Activated CD4-positive, alpha-beta T cell treated with anti-CD3 and anti-CD28 coated beads, Interleukin-2, amount 50 U/mL, for 24 hours (primary cell): ENCODE measurements around the gene FUT8.

Source experiments
- DNase-seq, 2 donors: peaks; one replicate each; pipeline ENCODE4 v3.0.0-alpha.2; 2020; ENCODE audit warnings: low read depth in 1 of 2, low spot score in 1 of 2

Gene FUT8

DNA sequence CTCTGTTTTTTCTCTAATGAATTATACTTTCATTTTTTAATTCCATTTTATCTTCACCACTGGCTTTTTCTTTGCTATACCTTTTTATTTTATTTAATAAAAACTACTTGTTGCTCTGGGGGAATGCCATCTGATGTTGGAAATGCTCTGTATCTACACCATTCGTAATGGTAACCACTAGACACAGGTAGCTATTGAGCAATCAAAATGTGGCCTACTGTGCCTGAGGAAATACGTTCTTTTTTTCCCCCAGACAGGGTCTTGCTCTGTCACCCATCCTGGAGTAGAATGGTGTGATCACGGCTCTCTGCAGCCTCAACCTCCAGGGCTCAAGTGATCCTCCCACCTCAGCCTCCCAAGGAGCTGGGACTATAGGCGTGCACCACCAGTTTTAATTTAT lies 140.2 kb downstream of the FUT8 start:
- DNase-seq: no peak

GRCh38 chr14:65554837-65555236 lies 142.3 kb downstream of the FUT8 start:
- no peak for DNase-seq

- no peak for DNase-seq
Measured at GRCh38 chr14:65555358-65555757, 142.8 kb downstream of the FUT8 start.

GRCh38 chr14:65558363-65558762 lies 145.8 kb downstream of the FUT8 start:
- DNase-seq: no peak

DNA sequence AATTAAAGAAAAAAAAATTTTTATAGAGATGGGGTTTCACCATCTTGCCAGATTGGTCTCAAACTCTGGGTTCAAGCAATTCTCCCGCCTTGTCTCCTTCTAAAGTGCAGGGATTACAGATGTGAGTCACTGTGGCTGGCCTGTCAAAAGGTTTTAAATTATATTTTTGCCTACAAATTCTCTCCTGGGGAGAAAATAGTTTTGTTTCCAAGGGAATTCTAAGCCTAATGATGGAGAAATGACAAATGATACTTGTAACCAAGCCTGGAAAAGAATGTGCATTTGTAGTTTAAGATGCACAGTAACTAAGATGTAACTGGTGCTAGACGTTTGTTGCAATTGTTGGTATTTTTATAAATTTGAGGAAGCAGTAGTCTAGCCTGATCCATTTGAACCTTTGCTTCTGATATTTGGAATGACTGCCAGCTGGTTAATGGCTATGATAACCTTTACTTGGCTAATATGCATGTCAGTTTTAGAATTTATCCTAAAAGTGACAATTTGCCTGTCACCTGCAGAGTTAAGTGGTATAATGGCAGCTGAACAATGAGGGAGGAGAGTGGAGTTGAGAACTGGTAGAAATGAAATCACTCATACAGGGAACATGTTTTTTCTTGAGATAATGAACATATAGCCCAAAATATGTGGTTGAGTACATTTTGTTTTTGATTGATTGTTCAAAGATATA lies 148.0 kb downstream of the FUT8 start:
- no peak for DNase-seq

DNA sequence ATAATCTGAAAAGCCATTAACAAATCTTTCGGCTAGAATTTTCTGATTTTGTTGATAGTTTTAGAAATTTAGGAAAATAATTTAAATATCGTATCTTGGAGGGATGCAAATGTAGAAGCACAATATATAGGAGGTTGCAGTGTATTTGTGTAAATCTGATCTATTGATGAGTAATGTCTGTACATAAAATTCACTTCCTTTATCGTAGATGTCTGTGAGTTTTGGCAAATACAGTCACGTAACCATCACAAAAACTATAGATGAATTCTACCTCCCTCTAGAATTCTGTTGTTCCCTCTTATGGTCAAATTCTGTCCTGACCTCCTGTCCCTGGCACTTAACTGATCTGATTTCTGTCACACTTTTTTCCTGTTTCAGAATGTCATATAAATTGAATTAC lies 151.8 kb downstream of the FUT8 start:
- no peak for DNase-seq

DNA sequence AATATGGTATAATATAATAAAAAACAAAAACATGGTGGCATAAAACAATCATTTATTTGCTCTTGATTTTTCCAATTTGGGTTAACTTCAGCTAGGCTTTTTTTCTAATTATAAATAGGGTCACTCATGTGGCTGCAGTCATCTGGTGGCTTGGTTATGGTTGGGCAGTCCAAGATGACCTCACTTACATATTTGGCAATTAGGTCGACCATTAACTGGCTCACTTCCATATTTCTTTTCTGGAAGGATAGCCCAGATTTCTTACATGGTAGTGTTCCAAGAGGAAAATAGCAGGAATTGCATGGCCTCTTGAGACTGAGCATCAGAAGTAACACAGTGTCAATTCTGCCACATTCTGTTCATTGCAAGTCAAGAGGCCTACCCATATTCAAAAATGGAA lies 153.4 kb downstream of the FUT8 start:
- DNase-seq: no peak

- DNase-seq: peak in 1 of 2 donors; percentile 4
Measured at GRCh38 chr14:65566820-65567522, 154.4 kb downstream of the FUT8 start.

- DNase-seq: no peak
Measured at GRCh38 chr14:65574611-65575010, 162.1 kb downstream of the FUT8 start.

- DNase-seq: no peak
Measured at GRCh38 chr14:65575389-65575788, 162.9 kb downstream of the FUT8 start.

- no peak for DNase-seq
Measured at GRCh38 chr14:65580973-65581372, 168.4 kb downstream of the FUT8 start.

DNA sequence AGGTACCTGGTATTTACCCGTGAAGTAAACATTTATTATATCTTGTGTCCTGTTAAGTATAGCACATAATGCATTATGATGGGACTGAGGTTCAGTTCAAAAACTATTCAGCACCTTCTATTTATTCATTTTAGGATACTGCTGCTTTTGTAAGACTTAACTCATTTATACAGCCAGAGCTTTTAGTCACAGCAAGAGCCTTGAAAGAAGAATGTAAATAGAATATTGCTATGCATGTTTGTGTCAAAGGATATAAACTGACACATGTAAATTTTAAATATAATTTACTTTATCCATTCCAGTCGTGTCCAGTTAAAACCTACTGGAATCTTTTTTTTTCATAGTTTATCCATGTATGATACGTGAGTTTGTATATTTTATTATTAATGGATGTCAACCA lies 168.8 kb downstream of the FUT8 start:
- no peak for DNase-seq

GRCh38 chr14:65581799-65582198 lies 169.3 kb downstream of the FUT8 start:
- DNase-seq: no peak

GRCh38 chr14:65585216-65585615 lies 172.7 kb downstream of the FUT8 start:
- DNase-seq: no peak

DNA sequence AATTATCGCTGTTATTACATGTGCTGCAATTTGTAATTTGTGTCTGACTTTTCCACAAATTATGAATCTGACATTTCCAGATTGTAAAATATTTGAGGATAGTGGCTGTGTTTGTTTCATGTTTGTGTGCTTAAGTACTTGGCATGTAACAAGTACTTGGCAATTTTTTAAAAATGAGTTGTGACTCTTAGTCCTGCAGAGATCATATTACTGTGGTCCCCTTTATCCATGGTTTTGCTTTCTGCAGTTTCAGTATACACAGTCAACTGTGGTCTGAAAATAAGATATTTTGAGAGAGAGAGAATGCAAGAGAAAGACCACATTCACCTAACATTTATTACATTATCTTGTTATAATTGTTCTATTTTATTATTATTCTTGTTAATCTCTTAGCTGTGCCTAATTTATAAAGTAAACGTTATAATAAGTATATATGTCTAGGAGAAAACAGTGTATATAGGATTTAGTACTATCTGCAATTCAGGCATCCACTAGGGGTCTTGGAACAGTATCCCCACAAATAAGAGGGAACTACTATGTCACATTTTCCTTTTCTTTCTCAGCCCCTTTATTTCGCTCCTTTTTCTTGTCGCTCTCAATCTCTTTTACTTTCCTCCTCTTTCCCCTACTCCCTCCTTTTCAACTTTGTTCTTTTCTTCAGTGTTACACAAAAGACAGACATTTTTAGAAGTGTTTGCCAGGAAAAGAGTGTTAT lies 176.1 kb downstream of the FUT8 start:
- no peak for DNase-seq

GRCh38 chr14:65594153-65594881 lies 181.8 kb downstream of the FUT8 start:
- no peak for DNase-seq

- DNase-seq: no peak
Measured at GRCh38 chr14:65594882-65595237, 182.3 kb downstream of the FUT8 start.

DNA sequence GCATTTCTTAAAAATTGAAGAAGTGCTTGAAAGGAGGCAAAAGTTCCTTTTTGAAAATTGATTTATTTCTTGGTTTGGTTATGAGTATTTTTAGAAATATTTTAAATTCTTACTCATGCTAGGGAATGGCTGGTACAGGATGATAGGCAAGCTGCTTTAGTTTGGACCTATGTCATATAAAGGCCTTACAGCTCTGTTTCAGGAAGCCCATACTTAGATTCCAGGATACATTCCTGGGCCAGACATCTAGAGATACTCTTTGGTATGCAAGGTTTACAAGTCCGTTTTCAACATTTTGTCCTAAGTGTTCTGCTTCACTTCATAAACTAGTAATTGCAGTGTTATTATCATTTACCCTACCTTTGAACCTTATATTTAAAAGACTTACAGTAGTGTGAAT lies 186.8 kb downstream of the FUT8 start:
- no peak for DNase-seq

DNA sequence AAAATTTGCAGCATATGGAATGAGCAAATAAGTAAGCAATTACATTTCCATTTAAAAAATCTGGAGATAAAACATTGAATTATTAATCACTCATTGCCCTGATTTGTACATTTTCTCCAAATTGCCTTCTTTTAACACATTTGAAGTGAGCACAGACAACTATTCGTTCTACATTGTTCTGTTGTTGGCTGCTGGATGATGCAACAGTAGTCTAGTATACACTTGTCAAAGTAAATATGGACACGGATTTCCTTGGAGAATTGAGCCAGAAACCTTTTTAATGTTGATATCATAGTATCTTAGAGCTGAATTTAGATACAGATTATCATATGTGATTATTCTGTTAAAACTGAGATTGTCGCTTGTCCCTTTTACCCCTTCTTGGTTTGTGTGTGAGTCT lies 188.2 kb downstream of the FUT8 start:
- no peak for DNase-seq

GRCh38 chr14:65604535-65604934 lies 192.0 kb downstream of the FUT8 start:
- DNase-seq: no peak

DNA sequence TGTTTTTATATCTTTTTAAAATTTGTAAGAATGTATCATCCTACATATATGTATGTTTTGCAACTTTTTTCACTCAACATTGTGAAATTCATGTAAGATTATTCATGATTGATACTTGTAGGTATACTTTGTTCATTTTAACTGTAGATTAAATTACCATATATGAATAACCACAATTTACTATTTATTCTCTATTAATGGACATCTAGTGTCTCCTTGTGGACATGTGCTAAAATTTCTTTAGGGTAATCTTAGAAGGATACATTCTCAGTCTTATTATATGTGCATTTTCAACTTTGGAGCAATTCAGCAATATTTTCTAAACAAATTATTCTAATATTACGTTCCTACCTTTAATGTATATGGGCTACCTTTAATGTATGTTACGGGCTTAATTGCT lies 192.4 kb downstream of the FUT8 start:
- no peak for DNase-seq

DNA sequence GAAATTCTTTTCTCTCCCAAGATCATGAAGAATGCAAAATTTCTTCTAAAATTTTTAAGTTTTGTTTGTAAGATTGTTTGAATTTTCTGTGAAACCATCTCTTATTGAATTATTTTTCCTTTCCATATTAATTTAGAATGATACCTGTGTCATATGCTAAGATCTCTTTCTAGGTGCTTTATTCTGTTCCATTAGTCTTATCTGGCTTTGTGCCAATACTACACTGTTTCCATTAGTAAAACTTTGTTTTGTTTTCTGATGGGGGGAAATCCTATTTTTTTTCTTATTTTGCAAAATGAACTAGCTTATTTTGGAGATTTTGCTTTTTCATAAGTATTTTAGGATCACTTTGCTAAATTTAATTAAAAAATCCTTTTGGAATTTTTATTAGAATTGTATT lies 193.9 kb downstream of the FUT8 start:
- DNase-seq: no peak
